GM18502 (cell line): Measurements from ENCODE around the gene SYNGAP1.
"Not testable (repeated sequence)": the region's sequence is repeated elsewhere in the genome, so short reads cannot be mapped to it uniquely, and the experiment has no call there.

Experiments used
- ATAC-seq: cut with Tn5 transposase; IDR thresholded peaks from one replicate; pipeline ENCODE4 v1.9.1; 2021; ENCODE audit warnings: mild to moderate bottlenecking; ENCODE audit not compliant: unreplicated experiment, poor library complexity

SYNGAP1 gene

GRCh38 chr6:33459226-33459625 is 39.4 kb downstream of the SYNGAP1 start:
- ATAC-seq, result no peak

GRCh38 chr6:33466075-33466735 is 46.3 kb downstream of the SYNGAP1 start:
- no peak for ATAC-seq

- ATAC-seq, result no peak
These were observed 47.2 kb downstream of the SYNGAP1 start for GRCh38 chr6:33467091-33467490.

- no peak for ATAC-seq
These were observed 49.8 kb downstream of the SYNGAP1 start for GRCh38 chr6:33469661-33470060.

GRCh38 chr6:33477864-33478263 is 58.0 kb downstream of the SYNGAP1 start:
- no peak for ATAC-seq

GRCh38 chr6:33481192-33481591 is 61.3 kb downstream of the SYNGAP1 start:
- no peak for ATAC-seq

GRCh38 chr6:33482620-33483019 is 62.8 kb downstream of the SYNGAP1 start:
- not testable (repeated sequence) for ATAC-seq

GRCh38 chr6:33483678-33484077 is 63.8 kb downstream of the SYNGAP1 start:
- ATAC-seq, result no peak

- ATAC-seq, result not testable (repeated sequence)
These were observed 64.9 kb downstream of the SYNGAP1 start for GRCh38 chr6:33484673-33485262.

GRCh38 chr6:33485680-33486079 is 65.8 kb downstream of the SYNGAP1 start:
- not testable (repeated sequence) for ATAC-seq

GRCh38 chr6:33488339-33488738 is 68.5 kb downstream of the SYNGAP1 start:
- ATAC-seq, result no peak

GRCh38 chr6:33490198-33490597 is 70.3 kb downstream of the SYNGAP1 start:
- ATAC-seq, result no peak

GRCh38 chr6:33490621-33491020 is 70.8 kb downstream of the SYNGAP1 start:
- ATAC-seq, result no peak

GRCh38 chr6:33492093-33492492 is 72.2 kb downstream of the SYNGAP1 start:
- ATAC-seq, result no peak

GRCh38 chr6:33497157-33497556 is 77.3 kb downstream of the SYNGAP1 start:
- ATAC-seq, result no peak

GRCh38 chr6:33502486-33502885 is 82.6 kb downstream of the SYNGAP1 start:
- no peak for ATAC-seq

- ATAC-seq, result no peak
These were observed 84.6 kb downstream of the SYNGAP1 start for GRCh38 chr6:33504486-33504885.
